Measurements from ENCODE around the gene ALOX5AP. TPM values are rescaled to one million over a fixed set of nuclear protein-coding genes. Genes with fewer than 3 reads are reported as not detected.

ALOX5AP gene
- total and polyA plus RNA-seq, 7 donors: 2.5 to 12.2 (median 5.2) TPM

DNA sequence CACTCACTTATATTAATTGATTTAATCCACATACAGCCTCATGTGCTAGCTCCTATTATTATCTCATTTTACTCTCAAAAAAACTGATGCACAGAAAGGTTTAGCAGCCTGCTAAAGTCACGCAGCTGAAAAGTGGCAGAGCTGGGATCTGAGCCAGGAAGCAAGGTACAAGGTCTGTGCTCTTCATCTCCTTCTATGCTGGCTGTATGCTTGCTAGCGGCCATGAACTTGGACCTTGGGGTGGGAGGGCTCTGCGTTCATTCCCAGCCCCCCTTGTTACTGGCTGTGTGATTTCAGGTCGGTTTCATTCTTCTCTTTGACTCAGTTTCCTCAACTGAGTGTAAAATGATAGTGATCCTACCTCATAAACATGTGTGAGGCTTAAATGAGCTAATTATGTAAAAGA, 69.8 kb downstream of the ALOX5AP start:
- H3K4me3 ChIP-seq: no peak overlapping the region
- 70 to 77% (median 71%) methylated on average over 4 of the region's 4 CpGs for WGBS, 3 donors
- intact Hi-C loops (cut with DNase I): loop anchor here in 1 of 2 donors (10.0 kb wide), 2 partner anchors 320 to 680 kb away; no protein-coding TSS in a partner anchor
- H3K27ac ChIP-seq: no peak overlapping the region
- H3K9me3 ChIP-seq: no peaks in the 10 kb centered on the region
- ATAC-seq: no peak
- peaks cover 10% of the 10 kb centered on the region for H3K4me1 ChIP-seq
- no peaks in the 10 kb centered on the region for H3K36me3 ChIP-seq (ENCODE audit: insufficient read depth in 1 of 2, low read depth in 1 of 2)
- no peak for DNase-seq
- TF ChIP-seq, protein P1, sequence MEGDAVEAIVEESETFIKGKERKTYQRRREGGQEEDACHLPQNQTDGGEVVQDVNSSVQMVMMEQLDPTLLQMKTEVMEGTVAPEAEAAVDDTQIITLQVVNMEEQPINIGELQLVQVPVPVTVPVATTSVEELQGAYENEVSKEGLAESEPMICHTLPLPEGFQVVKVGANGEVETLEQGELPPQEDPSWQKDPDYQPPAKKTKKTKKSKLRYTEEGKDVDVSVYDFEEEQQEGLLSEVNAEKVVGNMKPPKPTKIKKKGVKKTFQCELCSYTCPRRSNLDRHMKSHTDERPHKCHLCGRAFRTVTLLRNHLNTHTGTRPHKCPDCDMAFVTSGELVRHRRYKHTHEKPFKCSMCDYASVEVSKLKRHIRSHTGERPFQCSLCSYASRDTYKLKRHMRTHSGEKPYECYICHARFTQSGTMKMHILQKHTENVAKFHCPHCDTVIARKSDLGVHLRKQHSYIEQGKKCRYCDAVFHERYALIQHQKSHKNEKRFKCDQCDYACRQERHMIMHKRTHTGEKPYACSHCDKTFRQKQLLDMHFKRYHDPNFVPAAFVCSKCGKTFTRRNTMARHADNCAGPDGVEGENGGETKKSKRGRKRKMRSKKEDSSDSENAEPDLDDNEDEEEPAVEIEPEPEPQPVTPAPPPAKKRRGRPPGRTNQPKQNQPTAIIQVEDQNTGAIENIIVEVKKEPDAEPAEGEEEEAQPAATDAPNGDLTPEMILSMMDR (IDR thresholded peaks at IDR 0.05): no peak
- H3K27me3 ChIP-seq (ENCODE audit: insufficient read depth in 3 of 3, low read length in 2 of 3): peaks cover 0 to 2% (median 0%) of the 10 kb centered on the region in 3 donors

GRCh38 chr13:30805603-30806011, 70.3 kb downstream of the ALOX5AP start:
- 64 to 88% (median 68%) methylated on average over 7 of the region's 7 CpGs for WGBS, 3 donors
- Histone ChIP-seq H3K9me3 (no peaks in the 10 kb centered on the region), H3K27me3 (ENCODE audit: insufficient read depth in 3 of 3, low read length in 2 of 3) (peaks cover 0 to 2% (median 0%) of the 10 kb centered on the region in 3 donors), H3K27ac (no peak overlapping the region), H3K4me3 (no peak overlapping the region), H3K36me3 (ENCODE audit: insufficient read depth in 1 of 2, low read depth in 1 of 2) (no peaks in the 10 kb centered on the region), H3K4me1 (peaks cover 10% of the 10 kb centered on the region)
- TF ChIP-seq, protein P1 (IDR thresholded peaks at IDR 0.05): no peak
- DNase-seq (no peak), ATAC-seq (no peak)
- intact Hi-C loops (cut with DNase I): loop anchor here in 1 of 2 donors (10.0 kb wide), 2 partner anchors 321 to 681 kb away; no protein-coding TSS in a partner anchor

GRCh38 chr13:30806784-30807183, 71.4 kb downstream of the ALOX5AP start:
- Histone ChIP-seq H3K27me3 (ENCODE audit: insufficient read depth in 3 of 3, low read length in 2 of 3) (peaks cover 0 to 2% (median 0%) of the 10 kb centered on the region in 3 donors), H3K27ac (no peak overlapping the region), H3K36me3 (ENCODE audit: insufficient read depth in 1 of 2, low read depth in 1 of 2) (no peaks in the 10 kb centered on the region), H3K4me1 (peaks cover 10% of the 10 kb centered on the region), H3K4me3 (no peak overlapping the region), H3K9me3 (no peaks in the 10 kb centered on the region)
- ATAC-seq (peak in 1 of 4 donors; percentile 27), DNase-seq (no peak)
- TF ChIP-seq, protein P1 (IDR thresholded peaks at IDR 0.05): no peak
- WGBS, 3 donors: 17 to 23% (median 18%) methylated on average over 3 of the region's 3 CpGs
- intact Hi-C loops (cut with DNase I): loop anchor here in 1 of 2 donors (10.0 kb wide), 2 partner anchors 322 to 682 kb away; no protein-coding TSS in a partner anchor

DNA sequence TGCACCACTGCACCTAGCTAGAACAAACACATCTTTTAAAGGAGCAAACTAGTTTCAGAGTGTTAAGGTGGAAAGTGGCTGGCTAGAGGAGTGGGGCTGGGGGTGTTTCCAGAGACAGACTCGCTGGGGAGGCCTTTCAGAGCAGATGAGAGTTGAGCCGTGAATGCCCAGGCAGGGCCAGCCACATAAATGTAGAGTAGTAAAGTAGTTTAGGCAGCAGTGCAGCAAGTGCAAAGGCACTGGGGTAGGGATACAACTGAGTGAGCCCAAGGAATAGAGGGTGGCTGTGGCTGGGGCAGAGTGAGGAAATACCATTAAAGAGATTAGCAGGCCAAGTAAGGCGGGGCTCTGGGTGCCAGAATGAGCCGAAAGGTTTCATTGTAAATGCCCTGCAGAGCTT, 72.0 kb downstream of the ALOX5AP start:
- no peaks in the 10 kb centered on the region for H3K9me3 ChIP-seq
- H3K36me3 ChIP-seq (ENCODE audit: insufficient read depth in 1 of 2, low read depth in 1 of 2): no peaks in the 10 kb centered on the region
- intact Hi-C loops (cut with DNase I): loop anchor here in 1 of 2 donors (10.0 kb wide), 2 partner anchors 323 to 683 kb away; no protein-coding TSS in a partner anchor
- peaks cover 0 to 2% (median 0%) of the 10 kb centered on the region in 3 donors for H3K27me3 ChIP-seq (ENCODE audit: insufficient read depth in 3 of 3, low read length in 2 of 3)
- H3K4me3 ChIP-seq: no peak overlapping the region
- WGBS, 3 donors: 91 to 96% (median 93%) methylated on average over 4 of the region's 4 CpGs
- ATAC-seq (no peak), DNase-seq (no peak)
- H3K4me1 ChIP-seq: peaks cover 10% of the 10 kb centered on the region
- H3K27ac ChIP-seq: no peak overlapping the region
- TF ChIP-seq, protein P1 (IDR thresholded peaks at IDR 0.05): no peak

GRCh38 chr13:30808600-30808999, 73.3 kb downstream of the ALOX5AP start:
- ATAC-seq: no peak
- H3K9me3 ChIP-seq: no peaks in the 10 kb centered on the region
- intact Hi-C loops (cut with DNase I): loop anchor here in 1 of 2 donors (10.0 kb wide), 2 partner anchors 324 to 684 kb away; no protein-coding TSS in a partner anchor
- no peak overlapping the region for H3K4me3 ChIP-seq
- peaks cover 10% of the 10 kb centered on the region for H3K4me1 ChIP-seq
- H3K36me3 ChIP-seq (ENCODE audit: insufficient read depth in 1 of 2, low read depth in 1 of 2): no peaks in the 10 kb centered on the region
- TF ChIP-seq, protein P1 (IDR thresholded peaks at IDR 0.05): no peak
- peaks cover 0 to 2% (median 0%) of the 10 kb centered on the region in 3 donors for H3K27me3 ChIP-seq (ENCODE audit: insufficient read depth in 3 of 3, low read length in 2 of 3)
- H3K27ac ChIP-seq: no peak overlapping the region
- DNase-seq: no peak
- WGBS, 3 donors: 68 to 78% (median 75%) methylated on average over 2 of the region's 2 CpGs

All from psoas muscle (tissue), 8 donors.